Ovary (tissue), 9 donors: ENCODE results near the gene SIDT2. TPM values are rescaled to one million over a fixed set of nuclear protein-coding genes. Genes with fewer than 3 reads are reported as not detected.

Experiments used
- DNase-seq, 5 donors: peaks; one replicate each; pipeline ENCODE4 v3.0.0-alpha.2; 2019 to 2020
- H3K27ac ChIP-seq, 2 donors: fragments of 200-600 bp; one replicate each; pipeline versions ENCODE4 v1.5.1 to v1.8.0; 2019 to 2022
- H3K27me3 ChIP-seq: fragments of 200-600 bp; one replicate; pipeline ENCODE4 v1.8.0; 2022
- H3K36me3 ChIP-seq: fragments of 200-600 bp; sonication (generic); one replicate; pipeline ENCODE4 v1.5.1; 2019
- H3K4me1 ChIP-seq: one replicate; pipeline ENCODE4 v1.8.1; 2013; ENCODE audit warnings: mild to moderate bottlenecking, moderate library complexity; ENCODE audit not compliant: insufficient read depth
- H3K4me3 ChIP-seq: fragments of 200-600 bp; sonication (generic); one replicate; pipeline ENCODE4 v1.5.1; 2017
- H3K9me3 ChIP-seq, 2 donors: fragments of 200-600 bp in 1 of 2; sonication (generic) in 1 of 2; one replicate each; pipeline versions ENCODE4 v1.5.1 to v1.8.1; 2013 to 2019; ENCODE audit warnings: mild to moderate bottlenecking in 1 of 2, moderate library complexity in 1 of 2
- CTCF ChIP-seq, 3 donors: fragments of 450-650 bp in 2 of 3; fragments of 200-600 bp in 1 of 3; IDR thresholded peaks; one replicate each; pipeline versions ENCODE4 v1.5.1 to v1.8.0; 2016 to 2022; ENCODE audit warnings: antibody characterized with exemption in 3 of 3, mild to moderate bottlenecking in 1 of 3
- EP300 ChIP-seq: sonication (generic); formaldehyde crosslinking; IDR thresholded peaks from one replicate; pipeline ENCODE4 v1.6.1; 2017; ENCODE audit warnings: antibody characterized with exemption
- POLR2A ChIP-seq: fragments of 450-650 bp; IDR thresholded peaks from one replicate; pipeline ENCODE4 v1.6.1; 2017; ENCODE audit warnings: antibody characterized with exemption, mild to moderate bottlenecking, moderate library complexity
- WGBS, 3 donors: extraction: QIAGEN DNeasy Blood & Tissue Kit in 1 of 3; methylation state at CpG; one replicate each; pipeline versions ENCODE4 v1.1.5 to v1.1.7; 2013 to 2017; 5-methylcytosine and 5-hydroxymethylcytosine counted together
- intact Hi-C, 4 donors: fragments of 100-400 bp; cut with DNase I; formaldehyde crosslinking; loops; one replicate each; pipeline versions ENCODE4 v1.11.0 to v1.15.1; 2022 to 2023
- polyA plus RNA-seq, 2 donors: library from polyadenylated mRNA; stranded (reverse); fragments of 200-250 nt in 1 of 2; fragments of 350-450 nt in 1 of 2; fragmentation: Illumina TruSeq in 1 of 2; extraction: RNeasy Lipid Tissue Mini Kit (QIAGEN cat#74804) in 1 of 2; gene quantifications; one replicate each; pipeline ENCODE4 v1.2.3, GENCODE V29; 2013 to 2014
- total RNA-seq, 7 donors: library from RNA; depleted of rRNA in 2 of 7; stranded (reverse); fragments of >200 nt in 2 of 7; fragmentation: NEBNext Ultra II Directional in 3 of 7; extraction: Animal tissue kit (Norgen Biotek cat#: 25700) in 3 of 7; gene quantifications; one replicate each; pipeline versions ENCODE4 v1.1.0 to v1.2.4, GENCODE V29; 2016 to 2023
- donor health status: DM: no; HTN: no; CAD: no; lungs with moderate emphysema.
- donor health status: DM: no; HTN: no; CAD: no.
- donor health status: Bipolar disorder and iron deficiency.
- donor health status: DM: yes; HTN: yes; CAD: no.
- donor health status: DM: no; HTN: no; CAD: no.
- donor health status: DM: yes; HTN: yes; CAD: no.

Gene SIDT2
- total and polyA plus RNA-seq, 9 donors = 36.5 to 141 (median 73.7) TPM

DNA sequence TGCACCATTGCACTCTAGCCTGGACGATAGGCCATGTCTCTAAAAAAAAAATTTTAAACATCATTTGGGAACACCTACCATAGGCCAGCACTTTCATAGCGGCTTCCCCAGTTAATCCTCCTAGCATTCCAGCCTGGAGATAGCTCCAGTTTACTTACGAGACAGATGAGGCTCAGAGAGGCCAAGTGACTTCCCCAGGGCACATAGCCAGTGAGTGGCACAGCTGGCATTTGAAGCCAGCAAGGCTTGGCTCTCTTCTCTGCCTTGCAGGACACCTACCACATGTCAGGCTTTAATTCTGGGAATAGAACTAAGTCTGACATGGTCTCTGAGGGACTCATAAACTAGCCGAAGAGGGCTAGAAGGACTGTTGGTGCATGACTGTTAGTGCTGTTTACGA, 15.7 kb downstream of the SIDT2 start:
- H3K27ac ChIP-seq = no peak overlapping the region
- intact Hi-C loops = no loop called here
- H3K36me3 ChIP-seq = no peaks in the 10 kb centered on the region
- no peaks in the 10 kb centered on the region for H3K9me3 ChIP-seq
- TF ChIP-seq POLR2A (no peak), EP300 (no peak), CTCF (IDR thresholded peaks at IDR 0.05) (no peak)
- H3K27me3 ChIP-seq = no peaks in the 10 kb centered on the region
- 80 to 89% (median 87%) methylated on average over 5 of the region's 5 CpGs for WGBS, 3 donors
- H3K4me1 ChIP-seq = peaks cover 14% of the 10 kb centered on the region
- no peak overlapping the region for H3K4me3 ChIP-seq
- DNase-seq = peak in 1 of 5 donors; percentile 9

- WGBS, 3 donors = 74 to 90% (median 77%) methylated on average over 4 of the region's 4 CpGs
- Histone ChIP-seq H3K27me3 (no peaks in the 10 kb centered on the region), H3K27ac (no peak overlapping the region), H3K36me3 (no peaks in the 10 kb centered on the region), H3K4me3 (no peak overlapping the region), H3K9me3 (no peaks in the 10 kb centered on the region), H3K4me1 (peaks cover 14% of the 10 kb centered on the region)
- intact Hi-C loops = no loop called here
- DNase-seq = peak in 1 of 5 donors; percentile 16
- TF ChIP-seq CTCF (IDR thresholded peaks at IDR 0.05) (no peak), POLR2A (no peak), EP300 (no peak)
These were observed 16.7 kb downstream of the SIDT2 start for GRCh38 chr11:117195258-117195657.

DNA sequence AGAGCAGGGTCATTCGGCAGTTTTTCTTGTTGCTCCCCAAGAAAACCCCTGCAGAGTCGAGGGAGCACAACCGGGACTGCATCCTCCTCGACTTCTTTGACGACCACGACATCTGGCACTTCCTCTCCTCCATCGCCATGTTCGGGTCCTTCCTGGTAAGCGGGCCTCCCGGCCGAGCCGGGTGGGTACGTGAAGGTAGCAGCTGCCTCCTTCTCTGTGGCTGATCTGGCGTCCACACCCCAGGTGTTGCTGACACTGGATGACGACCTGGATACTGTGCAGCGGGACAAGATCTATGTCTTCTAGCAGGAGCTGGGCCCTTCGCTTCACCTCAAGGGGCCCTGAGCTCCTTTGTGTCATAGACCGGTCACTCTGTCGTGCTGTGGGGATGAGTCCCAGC, 17.2 kb downstream of the SIDT2 start:
- TF ChIP-seq EP300 (no peak), CTCF (IDR thresholded peaks at IDR 0.05) (no peak), POLR2A (no peak)
- no peak overlapping the region for H3K27ac ChIP-seq
- H3K4me3 ChIP-seq = no peak overlapping the region
- 90 to 92% (median 92%) methylated on average over 19 of the region's 19 CpGs for WGBS, 3 donors
- intact Hi-C loops = no loop called here
- no peaks in the 10 kb centered on the region for H3K36me3 ChIP-seq
- H3K27me3 ChIP-seq = no peaks in the 10 kb centered on the region
- H3K4me1 ChIP-seq = peaks cover 14% of the 10 kb centered on the region
- DNase-seq = no peak
- no peaks in the 10 kb centered on the region for H3K9me3 ChIP-seq

DNA sequence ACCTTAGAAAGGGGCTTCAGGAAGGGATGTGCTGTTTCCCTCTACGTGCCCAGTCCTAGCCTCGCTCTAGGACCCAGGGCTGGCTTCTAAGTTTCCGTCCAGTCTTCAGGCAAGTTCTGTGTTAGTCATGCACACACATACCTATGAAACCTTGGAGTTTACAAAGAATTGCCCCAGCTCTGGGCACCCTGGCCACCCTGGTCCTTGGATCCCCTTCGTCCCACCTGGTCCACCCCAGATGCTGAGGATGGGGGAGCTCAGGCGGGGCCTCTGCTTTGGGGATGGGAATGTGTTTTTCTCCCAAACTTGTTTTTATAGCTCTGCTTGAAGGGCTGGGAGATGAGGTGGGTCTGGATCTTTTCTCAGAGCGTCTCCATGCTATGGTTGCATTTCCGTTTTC, 18.5 kb downstream of the SIDT2 start:
- intact Hi-C loops = no loop called here
- H3K36me3 ChIP-seq = no peaks in the 10 kb centered on the region

More for the DNA sequence above, 18.5 kb downstream of the SIDT2 start:
- WGBS, 3 donors = 86 to 93% (median 90%) methylated on average over 7 of the region's 7 CpGs
- H3K4me3 ChIP-seq = no peak overlapping the region
- H3K27me3 ChIP-seq = no peaks in the 10 kb centered on the region
- no peak overlapping the region for H3K27ac ChIP-seq
- no peak for TF ChIP-seq POLR2A
- no peak for TF ChIP-seq EP300
- no peak for TF ChIP-seq CTCF (IDR thresholded peaks at IDR 0.05)
- peaks cover 20% of the 10 kb centered on the region for H3K4me1 ChIP-seq
- no peaks in the 10 kb centered on the region for H3K9me3 ChIP-seq
- DNase-seq = peak in 1 of 5 donors; percentile 21
